Measurements from ENCODE around the gene POLE2. TPM values are rescaled to one million over a fixed set of nuclear protein-coding genes. Genes with fewer than 3 reads are reported as not detected.
A peak's percentile ranks its signal among the peaks of the same experiment; 100 is the strongest.

The POLE2 gene
- total RNA-seq, 4 donors from 2014 or later: 1.5 to 3.6 TPM; not detected in 2

GRCh38 chr14:49641697-49642129 lies 46.3 kb downstream of the POLE2 start:
- TF ChIP-seq CTCF (IDR thresholded peaks at IDR 0.05 in 4 of 5, conservative IDR thresholded peaks at IDR 0.05 in 1 of 5) (no peak), POLR2A (IDR thresholded peaks at IDR 0.05) (peak in 1 of 2 donors; percentile 16)
- H3K9me3 ChIP-seq: no peaks in the 10 kb centered on the region
- DNase-seq: peak in 1 of 2 donors; percentile 37
- peaks cover 15 to 22% of the 10 kb centered on the region in 2 donors for H3K4me1 ChIP-seq
- peak overlapping the region; percentile 15 to 73 (median 66) for H3K27ac ChIP-seq
- peaks cover 0 to 2% of the 10 kb centered on the region in 2 donors for H3K36me3 ChIP-seq
- no peaks in the 10 kb centered on the region for H3K27me3 ChIP-seq
- H3K4me3 ChIP-seq: no peak overlapping the region
- in situ Hi-C loops (cut with MboI; ENCODE audit: low sequenced_read_pairs in 4 of 4): loop anchor here in 3 of 4 donors (25.0 kb wide), 2 partner anchors 196 to 471 kb away; partner anchors contain the start of gene VCPKMT (in 2 of the 3)
- peak; percentile 52 to 91 for ATAC-seq
- intact Hi-C loops (cut with DNase I; ENCODE audit: low total_unique reads): no loop called here

GRCh38 chr14:49640540-49641417 lies 47.2 kb downstream of the POLE2 start:
- Histone ChIP-seq H3K4me3 (no peak overlapping the region), H3K9me3 (no peaks in the 10 kb centered on the region), H3K36me3 (peaks cover 0 to 3% of the 10 kb centered on the region in 2 donors), H3K27ac (peak overlapping the region in 3 of 4 donors; percentile 64 to 73 (median 69)), H3K27me3 (no peaks in the 10 kb centered on the region), H3K4me1 (peaks cover 15 to 31% of the 10 kb centered on the region in 2 donors)
- intact Hi-C loops (cut with DNase I; ENCODE audit: low total_unique reads): no loop called here
- no peak for ATAC-seq
- in situ Hi-C loops (cut with MboI; ENCODE audit: low sequenced_read_pairs in 4 of 4): loop anchor here in 3 of 4 donors (25.0 kb wide), 2 partner anchors 197 to 472 kb away; partner anchors contain the start of gene VCPKMT (in 2 of the 3)
- no peak for DNase-seq
- TF ChIP-seq CTCF (IDR thresholded peaks at IDR 0.05 in 4 of 5, conservative IDR thresholded peaks at IDR 0.05 in 1 of 5) (no peak), POLR2A (IDR thresholded peaks at IDR 0.05) (no peak)

- Histone ChIP-seq H3K27me3 (no peaks in the 10 kb centered on the region), H3K4me3 (no peak overlapping the region), H3K36me3 (peaks cover 0 to 3% of the 10 kb centered on the region in 2 donors), H3K9me3 (no peaks in the 10 kb centered on the region), H3K4me1 (peaks cover 21 to 33% of the 10 kb centered on the region in 2 donors), H3K27ac (no peak overlapping the region)
- intact Hi-C loops (cut with DNase I; ENCODE audit: low total_unique reads): loop anchor here (10.0 kb wide), 1 partner anchor 467 kb away; no protein-coding TSS in a partner anchor
- no peak for DNase-seq
- no peak for TF ChIP-seq POLR2A (IDR thresholded peaks at IDR 0.05)
- TF ChIP-seq CTCF (IDR thresholded peaks at IDR 0.05 in 4 of 5, conservative IDR thresholded peaks at IDR 0.05 in 1 of 5): no peak
- in situ Hi-C loops (cut with MboI; ENCODE audit: low sequenced_read_pairs in 4 of 4): loop anchor here in 3 of 4 donors (10.0 to 25.0 kb wide), 4 partner anchors 53 to 475 kb away; partner anchors contain the start of genes KLHDC2 (in 2 of the 3), VCPKMT (in 2 of the 3) and RPS29 (in 1 of the 3)
- ATAC-seq: no peak
These were observed 50.4 kb downstream of the POLE2 start for GRCh38 chr14:49637534-49638078.

GRCh38 chr14:49636866-49637265 lies 51.1 kb downstream of the POLE2 start:
- DNase-seq: no peak
- ATAC-seq: no peak
- no peaks in the 10 kb centered on the region for H3K9me3 ChIP-seq
- intact Hi-C loops (cut with DNase I; ENCODE audit: low total_unique reads): loop anchor here (10.0 kb wide), 1 partner anchor 468 kb away; no protein-coding TSS in a partner anchor
- peaks cover 0 to 3% of the 10 kb centered on the region in 2 donors for H3K36me3 ChIP-seq
- in situ Hi-C loops (cut with MboI; ENCODE audit: low sequenced_read_pairs in 4 of 4): loop anchor here in 3 of 4 donors (10.0 to 25.0 kb wide), 4 partner anchors 52 to 475 kb away; partner anchors contain the start of genes KLHDC2 (in 2 of the 3), VCPKMT (in 2 of the 3) and RPS29 (in 1 of the 3)
- H3K4me1 ChIP-seq: peaks cover 21 to 33% of the 10 kb centered on the region in 2 donors
- H3K4me3 ChIP-seq: no peak overlapping the region
- TF ChIP-seq POLR2A (IDR thresholded peaks at IDR 0.05) (no peak), CTCF (IDR thresholded peaks at IDR 0.05 in 4 of 5, conservative IDR thresholded peaks at IDR 0.05 in 1 of 5) (no peak)
- no peaks in the 10 kb centered on the region for H3K27me3 ChIP-seq
- peak overlapping the region in 3 of 4 donors; percentile 10 to 92 (median 52) for H3K27ac ChIP-seq
